A673 (cell line): ENCODE results near the gene ADI1. TPM values are rescaled to one million over a fixed set of nuclear protein-coding genes. Genes with fewer than 3 reads are reported as not detected.
"Not testable (repeated sequence)": the region's sequence is repeated elsewhere in the genome, so short reads cannot be mapped to it uniquely, and the experiment has no call there.

Experiments used
- BruUV-seq: library from RNA; stranded (reverse); fragments of 400-500 nt; replicated peaks from 2 replicates; lab custom pipeline; 2021; lab: Mats Ljungman, UMichigan
- CTCF ChIA-PET: fragments of 300-600 bp; sonication (Branson Sonifier 250); formaldehyde crosslinking; loops from one replicate; lab custom pipeline; 2022; ENCODE audit warnings: antibody characterized with exemption; lab: Charles Lee
- POLR2A ChIA-PET: fragments of 300-600 bp; sonication (Branson Sonifier 250); formaldehyde crosslinking; loops from one replicate; lab custom pipeline; 2022; ENCODE audit warnings: antibody characterized with exemption; ENCODE audit not compliant: low non-redundant PET; lab: Charles Lee
- DNase-seq: peaks from one replicate; pipeline ENCODE4 v3.0.0-alpha.2; 2015; ENCODE audit warnings: low spot score
- H3K27ac ChIP-seq: fragments of 200-600 bp; sonication (generic); 2 replicates; pipeline ENCODE4 v1.5.1; 2016; ENCODE audit warnings: mixed run types, low read depth, mild to moderate bottlenecking, mixed read lengths, antibody characterized with exemption, low read length; ENCODE audit not compliant: poor library complexity, severe bottlenecking
- H3K27me3 ChIP-seq: fragments of 200-600 bp; sonication (generic); replicated peaks from 2 replicates; pipeline ENCODE4 v1.6.1; 2017; ENCODE audit warnings: mixed run types, low read depth, mild to moderate bottlenecking, mixed read lengths, antibody characterized with exemption, low read length; ENCODE audit not compliant: insufficient read depth, poor library complexity
- H3K36me3 ChIP-seq: fragments of 200-600 bp; sonication (generic); 2 replicates; pipeline ENCODE4 v1.6.1; 2016; ENCODE audit warnings: mixed run types, mild to moderate bottlenecking, mixed read lengths, antibody characterized with exemption, low read length; ENCODE audit not compliant: insufficient read depth, poor library complexity, severe bottlenecking
- H3K4me1 ChIP-seq: fragments of 200-600 bp; sonication (generic); 2 replicates; pipeline ENCODE4 v1.6.1; 2017; ENCODE audit warnings: mixed run types, mild to moderate bottlenecking, mixed read lengths, antibody characterized with exemption, low read length; ENCODE audit not compliant: insufficient read depth, poor library complexity, severe bottlenecking
- H3K4me3 ChIP-seq: fragments of 200-600 bp; sonication (generic); 2 replicates; pipeline ENCODE4 v1.5.1; 2016; ENCODE audit warnings: low read depth, mixed run types, mild to moderate bottlenecking, mixed read lengths, low read length; ENCODE audit not compliant: poor library complexity, severe bottlenecking
- H3K9me3 ChIP-seq: fragments of 200-600 bp; sonication (generic); 2 replicates; pipeline ENCODE4 v1.6.1; 2016; ENCODE audit warnings: mixed run types, low read depth, mild to moderate bottlenecking, mixed read lengths, antibody characterized with exemption, low read length; ENCODE audit not compliant: poor library complexity, severe bottlenecking
- EZH2 ChIP-seq: fragments of 200-600 bp; sonication (generic); IDR thresholded peaks from 2 replicates; pipeline ENCODE4 v1.6.1; 2017; ENCODE audit warnings: borderline replicate concordance, low read depth, mild to moderate bottlenecking, mixed read lengths, antibody characterized with exemption, low read length; ENCODE audit not compliant: poor library complexity, severe bottlenecking
- intact Hi-C: fragments of 100-400 bp; cut with micrococcal nuclease; formaldehyde crosslinking; loops from one replicate; pipeline ENCODE4 v1.10.0; 2022; ENCODE audit not compliant: unreplicated experiment
- total RNA-seq: library from RNA; stranded (reverse); gene quantifications from 2 replicates; pipeline ENCODE4 v1.2.3, GENCODE V29; 2021
- TF ChIP-seq, protein P1 (sequence below): fragments of 300-800, 200-600 bp; sonication (generic); conservative IDR thresholded peaks from 2 replicates; pipeline ENCODE4 v1.5.1; 2017; ENCODE audit warnings: low read depth, mild to moderate bottlenecking, antibody characterized with exemption, low read length, moderate library complexity, mixed read lengths

Gene ADI1
- total RNA-seq, 1 experiment from 2014 or later, result 68.3 TPM

DNA sequence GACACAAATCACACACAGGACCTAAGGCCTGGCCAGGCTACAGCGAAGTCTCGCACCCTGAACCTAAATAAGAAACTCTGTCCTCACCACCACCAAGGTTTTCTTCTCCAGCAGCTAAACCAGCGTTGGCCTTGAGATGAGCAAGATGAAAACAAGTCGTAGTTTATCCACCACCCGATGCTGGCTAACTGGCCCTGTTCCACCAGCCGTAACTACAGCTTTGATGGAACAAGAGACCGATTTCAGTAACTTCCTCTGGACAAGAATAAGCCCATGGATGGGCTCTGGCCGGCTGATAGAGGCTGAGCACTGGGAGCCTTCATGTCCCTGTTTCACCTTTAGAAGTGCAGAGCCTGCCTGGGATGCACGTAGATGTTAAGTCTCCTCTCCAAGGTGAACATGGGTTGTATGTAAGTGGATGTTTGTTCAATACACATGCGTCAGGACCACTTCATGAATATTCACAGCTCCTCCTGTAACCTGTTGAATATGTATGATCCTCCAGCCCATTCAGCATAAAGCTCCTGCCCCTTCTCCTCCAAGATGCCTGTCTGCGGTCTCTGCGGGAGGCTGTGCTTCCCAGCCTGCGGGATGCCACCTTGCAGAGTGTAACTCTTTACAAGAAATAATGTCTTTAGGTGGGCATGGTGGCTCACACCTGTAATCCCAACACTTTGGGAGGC, 24.2 kb downstream of the ADI1 start:
- no TSS peak for BruUV-seq
- TF ChIP-seq EZH2, result no peak
- TF ChIP-seq, protein P1, sequence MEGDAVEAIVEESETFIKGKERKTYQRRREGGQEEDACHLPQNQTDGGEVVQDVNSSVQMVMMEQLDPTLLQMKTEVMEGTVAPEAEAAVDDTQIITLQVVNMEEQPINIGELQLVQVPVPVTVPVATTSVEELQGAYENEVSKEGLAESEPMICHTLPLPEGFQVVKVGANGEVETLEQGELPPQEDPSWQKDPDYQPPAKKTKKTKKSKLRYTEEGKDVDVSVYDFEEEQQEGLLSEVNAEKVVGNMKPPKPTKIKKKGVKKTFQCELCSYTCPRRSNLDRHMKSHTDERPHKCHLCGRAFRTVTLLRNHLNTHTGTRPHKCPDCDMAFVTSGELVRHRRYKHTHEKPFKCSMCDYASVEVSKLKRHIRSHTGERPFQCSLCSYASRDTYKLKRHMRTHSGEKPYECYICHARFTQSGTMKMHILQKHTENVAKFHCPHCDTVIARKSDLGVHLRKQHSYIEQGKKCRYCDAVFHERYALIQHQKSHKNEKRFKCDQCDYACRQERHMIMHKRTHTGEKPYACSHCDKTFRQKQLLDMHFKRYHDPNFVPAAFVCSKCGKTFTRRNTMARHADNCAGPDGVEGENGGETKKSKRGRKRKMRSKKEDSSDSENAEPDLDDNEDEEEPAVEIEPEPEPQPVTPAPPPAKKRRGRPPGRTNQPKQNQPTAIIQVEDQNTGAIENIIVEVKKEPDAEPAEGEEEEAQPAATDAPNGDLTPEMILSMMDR, result no peak
- Histone ChIP-seq H3K9me3 (no peaks in the 10 kb centered on the region), H3K4me1 (no peaks in the 10 kb centered on the region), H3K27me3 (no peaks in the 10 kb centered on the region), H3K36me3 (peaks cover 3% of the 10 kb centered on the region), H3K27ac (no peak overlapping the region), H3K4me3 (no peak overlapping the region)
- DNase-seq, result no peak
- ChIA-PET POLR2A (no interaction called here), CTCF (no interaction called here)
- intact Hi-C loops, result no loop called here

DNA sequence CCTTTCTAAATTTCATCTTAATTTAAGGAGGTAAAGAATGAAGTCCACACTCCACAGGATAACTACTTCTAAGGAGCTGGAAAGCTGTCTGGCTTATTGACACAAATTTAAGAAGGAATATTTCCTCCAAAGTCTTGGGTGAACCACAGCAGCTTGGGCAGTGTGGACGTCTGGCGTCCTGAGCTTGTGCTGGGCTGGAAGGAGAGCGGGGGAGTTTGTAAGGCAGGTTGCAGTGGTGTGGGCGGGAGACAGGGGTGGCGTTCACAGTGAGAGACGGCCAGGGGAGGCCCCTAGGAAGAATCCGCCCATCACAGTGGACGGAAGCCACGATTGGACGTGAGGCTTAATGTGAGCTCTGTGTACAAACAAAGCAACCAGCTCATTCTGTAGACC, 25.7 kb downstream of the ADI1 start:
- H3K9me3 ChIP-seq, result no peaks in the 10 kb centered on the region
- H3K36me3 ChIP-seq, result no peaks in the 10 kb centered on the region
- no peaks in the 10 kb centered on the region for H3K27me3 ChIP-seq
- H3K27ac ChIP-seq, result no peak overlapping the region
- H3K4me1 ChIP-seq, result no peaks in the 10 kb centered on the region
- DNase-seq, result no peak
- TF ChIP-seq, protein P1, result no peak
- no peak for TF ChIP-seq EZH2
- BruUV-seq, result no TSS peak
- ChIA-PET CTCF (interaction anchor here (0.5 kb wide), 1 partner anchor 158 kb away, joined by 3 read pairs; no protein-coding TSS in a partner anchor), POLR2A (no interaction called here)
- no peak overlapping the region for H3K4me3 ChIP-seq
- intact Hi-C loops, result no loop called here

DNA sequence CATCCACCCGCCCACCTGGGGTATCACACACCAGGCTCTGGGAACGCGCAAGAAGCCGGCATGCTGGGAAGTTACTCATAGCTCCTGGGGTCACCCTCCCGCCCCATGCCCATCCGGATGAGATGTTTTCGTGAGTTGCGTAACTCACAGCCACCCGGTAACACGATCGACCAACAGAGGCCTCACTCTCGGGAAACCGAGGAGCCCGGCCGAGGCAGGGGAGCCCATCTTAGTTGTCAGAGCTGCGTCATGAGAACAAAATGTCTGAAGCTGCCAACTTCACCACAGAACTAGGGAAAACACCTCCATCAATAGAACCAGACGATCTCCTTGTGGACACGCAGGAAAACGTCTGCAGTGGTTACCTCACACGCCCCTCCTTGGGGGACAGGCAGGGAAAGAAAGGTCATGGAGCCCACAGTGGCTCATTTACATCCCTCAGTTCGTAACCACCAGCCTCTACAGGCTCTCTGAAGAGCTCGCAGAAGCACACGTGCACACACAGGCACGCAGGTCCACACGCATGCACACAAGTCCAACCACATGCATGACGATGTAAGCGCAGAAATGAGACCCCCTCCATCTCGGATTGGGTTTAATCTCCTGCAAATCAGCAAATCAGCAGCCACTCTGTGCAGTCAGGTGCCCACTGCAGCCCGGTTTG, 26.2 kb downstream of the ADI1 start:
- Histone ChIP-seq H3K27me3 (no peaks in the 10 kb centered on the region), H3K36me3 (no peaks in the 10 kb centered on the region), H3K4me1 (no peaks in the 10 kb centered on the region), H3K27ac (no peak overlapping the region), H3K4me3 (no peak overlapping the region), H3K9me3 (no peaks in the 10 kb centered on the region)
- CTCF ChIA-PET, result no interaction called here
- BruUV-seq, result no TSS peak
- no peak for TF ChIP-seq EZH2
- TF ChIP-seq, protein P1, result no peak
- DNase-seq, result no peak
- intact Hi-C loops, result no loop called here
- POLR2A ChIA-PET, result no interaction called here

DNA sequence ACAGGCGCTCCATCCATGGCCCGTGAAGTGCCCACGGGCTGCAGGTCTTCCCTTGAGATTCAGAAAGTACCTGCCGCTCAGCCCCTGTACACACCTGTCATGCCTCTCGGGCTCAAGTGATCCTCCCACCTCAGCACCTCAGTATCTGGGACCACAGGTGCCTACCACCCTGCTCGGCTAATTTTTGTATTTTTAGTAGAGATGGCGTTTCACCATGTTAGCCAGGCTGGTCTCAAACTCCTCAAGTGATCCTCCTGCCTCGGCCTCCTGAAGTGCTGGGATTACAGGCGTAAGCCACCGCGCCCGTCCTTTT, 26.9 kb downstream of the ADI1 start:
- H3K36me3 ChIP-seq, DNase-seq, POLR2A ChIA-PET, CTCF ChIA-PET, H3K27me3 ChIP-seq, H3K9me3 ChIP-seq, H3K27ac ChIP-seq, H3K4me3 ChIP-seq, H3K4me1 ChIP-seq, BruUV-seq, intact Hi-C loops: not testable (repeated sequence)
